NCI-H2081 treated with DMSO at 0.1 percent for 48 hours (cell line): Measurements from ENCODE around the gene AP5B1.

Experiments
- DNase-seq: peaks from one replicate; lab custom pipeline; 2025; lab: John Stamatoyannopoulos, UW

AP5B1 gene, protein sequence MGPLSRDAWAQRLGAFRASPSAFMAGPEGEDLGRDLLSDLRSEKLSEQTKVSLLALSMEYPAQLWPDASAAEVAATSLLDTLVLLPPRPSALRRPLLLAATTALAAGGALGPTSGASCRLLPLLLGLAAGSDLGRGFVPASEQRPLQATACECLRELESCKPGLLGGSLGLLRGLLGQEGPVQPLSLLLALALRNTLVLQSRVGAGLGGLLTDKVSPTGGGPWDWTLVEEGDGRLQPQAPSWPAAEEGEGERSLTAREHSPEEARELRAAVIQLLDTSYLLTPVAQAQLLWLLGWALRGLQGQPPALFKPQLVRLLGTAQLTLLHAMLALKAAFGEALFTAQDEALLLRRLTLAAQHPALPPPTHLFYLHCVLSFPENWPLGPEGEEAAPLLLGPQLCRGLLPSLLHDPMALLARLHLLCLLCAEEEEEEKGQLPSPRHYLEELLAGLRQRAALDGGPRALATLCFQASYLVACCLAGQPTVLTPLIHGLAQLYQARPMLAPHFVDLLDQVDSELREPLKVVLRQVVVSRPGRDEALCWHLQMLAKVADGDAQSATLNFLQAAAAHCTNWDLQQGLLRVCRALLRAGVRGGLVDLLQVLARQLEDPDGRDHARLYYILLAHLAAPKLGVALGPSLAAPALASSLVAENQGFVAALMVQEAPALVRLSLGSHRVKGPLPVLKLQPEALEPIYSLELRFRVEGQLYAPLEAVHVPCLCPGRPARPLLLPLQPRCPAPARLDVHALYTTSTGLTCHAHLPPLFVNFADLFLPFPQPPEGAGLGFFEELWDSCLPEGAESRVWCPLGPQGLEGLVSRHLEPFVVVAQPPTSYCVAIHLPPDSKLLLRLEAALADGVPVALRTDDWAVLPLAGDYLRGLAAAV

DNA sequence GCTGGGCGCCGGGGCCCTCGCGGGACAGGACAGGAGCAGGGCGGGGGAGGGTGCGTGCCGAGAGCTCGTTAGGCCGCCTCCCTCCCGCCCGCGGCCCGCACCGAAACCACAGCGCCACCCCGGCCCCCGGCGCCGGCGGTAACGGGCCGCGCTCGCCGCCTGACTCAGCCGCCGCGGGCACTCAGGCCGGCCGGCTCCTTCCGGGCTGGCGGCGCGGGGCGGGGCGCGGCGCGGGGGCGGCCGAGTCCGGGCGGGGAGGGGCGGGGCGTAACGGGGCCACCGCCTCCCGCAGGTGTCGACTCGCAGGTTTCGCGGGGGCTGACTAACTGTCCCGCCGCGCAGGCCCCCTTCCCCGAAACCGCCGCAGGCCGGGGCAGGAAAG is at the start of gene AP5B1:
TSS of gene AP5B1 (minus strand) at position 207 of the 382 bp plus-strand sequence. CDS start 385 bp downstream, outside the sequence.
- no peak for DNase-seq

DNA sequence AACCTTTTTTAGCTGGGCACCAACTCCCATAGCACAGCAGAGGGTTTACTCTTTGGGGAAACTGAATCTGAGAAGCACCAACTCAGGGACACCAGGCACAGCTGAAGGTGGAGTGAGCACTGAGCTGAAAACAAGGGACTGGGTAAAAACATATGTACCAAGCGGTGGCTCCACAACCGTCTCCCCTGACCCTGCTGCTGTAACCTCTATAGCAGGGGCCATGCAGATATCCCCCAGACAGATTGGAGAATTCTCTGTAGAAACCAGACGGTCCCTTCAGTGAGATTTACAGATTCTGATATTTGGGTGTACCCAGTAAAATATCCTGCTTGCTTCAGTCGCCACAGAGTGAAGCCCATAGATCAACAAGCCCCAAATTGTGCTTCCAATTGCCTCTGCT is 48.7 kb upstream of the AP5B1 start:
- DNase-seq: no peak

GRCh38 chr11:65826984-65827735 is 46.4 kb upstream of the AP5B1 start:
- DNase-seq: no peak

DNA sequence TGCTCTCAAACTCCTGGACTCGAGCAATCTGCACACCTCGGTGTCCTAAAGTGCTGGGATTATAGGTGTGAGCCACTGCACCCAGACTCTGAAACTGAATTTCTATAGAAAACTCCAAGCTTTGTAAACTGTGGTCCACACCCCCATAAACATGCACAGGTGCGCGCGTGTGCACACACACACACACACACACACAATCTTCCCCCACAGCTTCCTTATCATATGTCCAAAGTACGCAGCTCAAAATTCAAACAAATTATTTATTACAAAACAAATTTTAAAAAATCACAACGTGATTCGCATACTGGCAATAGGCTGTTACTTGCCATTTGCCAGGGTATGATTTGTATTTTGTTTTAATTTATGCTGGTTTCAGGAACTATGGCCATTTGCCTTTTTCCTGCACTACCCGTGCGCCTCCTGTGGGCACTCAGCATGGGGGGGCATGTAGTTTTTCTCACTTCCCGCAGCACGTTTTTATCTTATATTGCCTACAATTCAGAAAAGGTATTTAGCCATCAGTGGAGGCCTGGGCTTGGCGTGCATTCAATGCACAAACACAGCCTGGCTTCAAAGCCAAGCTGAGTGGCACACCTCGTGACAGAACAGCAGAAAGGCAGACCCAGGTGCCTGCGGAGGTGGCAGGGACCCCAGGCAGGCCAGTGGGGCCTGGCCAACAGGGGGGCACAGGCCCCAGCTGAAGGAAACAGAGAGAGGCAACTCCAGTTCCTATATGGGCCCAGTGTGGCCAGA is 42.2 kb upstream of the AP5B1 start:
- DNase-seq: peak; percentile 40

GRCh38 chr11:65821107-65821506 is 40.3 kb upstream of the AP5B1 start:
- DNase-seq: peak; percentile 36

GRCh38 chr11:65817835-65818680 is 37.3 kb upstream of the AP5B1 start:
- peak; percentile 33 for DNase-seq

GRCh38 chr11:65817312-65817834 is 36.6 kb upstream of the AP5B1 start:
- no peak for DNase-seq

DNA sequence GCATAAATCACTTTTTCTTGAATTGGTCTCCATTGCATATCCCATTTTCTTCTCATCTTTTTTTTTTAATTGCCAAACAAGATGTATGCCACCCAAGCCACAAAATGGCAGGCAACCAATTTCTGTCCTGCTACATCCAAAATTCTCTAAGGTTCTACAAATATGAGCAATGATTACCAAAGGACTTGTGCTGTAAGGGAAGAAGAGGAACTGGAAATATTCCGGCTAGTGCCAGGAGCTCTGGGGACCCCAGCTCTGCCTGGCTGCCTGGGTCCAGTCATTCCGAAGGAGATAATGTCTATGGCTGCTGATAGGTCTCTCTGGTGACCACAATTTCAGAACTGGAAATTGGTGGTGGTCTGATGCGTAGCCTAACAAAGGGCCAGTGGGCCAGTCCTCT is 35.9 kb upstream of the AP5B1 start:
- DNase-seq: no peak

GRCh38 chr11:65814986-65815565 is 34.3 kb upstream of the AP5B1 start:
- DNase-seq: no peak

- no peak for DNase-seq
These were observed 33.6 kb upstream of the AP5B1 start for GRCh38 chr11:65814131-65814985.

DNA sequence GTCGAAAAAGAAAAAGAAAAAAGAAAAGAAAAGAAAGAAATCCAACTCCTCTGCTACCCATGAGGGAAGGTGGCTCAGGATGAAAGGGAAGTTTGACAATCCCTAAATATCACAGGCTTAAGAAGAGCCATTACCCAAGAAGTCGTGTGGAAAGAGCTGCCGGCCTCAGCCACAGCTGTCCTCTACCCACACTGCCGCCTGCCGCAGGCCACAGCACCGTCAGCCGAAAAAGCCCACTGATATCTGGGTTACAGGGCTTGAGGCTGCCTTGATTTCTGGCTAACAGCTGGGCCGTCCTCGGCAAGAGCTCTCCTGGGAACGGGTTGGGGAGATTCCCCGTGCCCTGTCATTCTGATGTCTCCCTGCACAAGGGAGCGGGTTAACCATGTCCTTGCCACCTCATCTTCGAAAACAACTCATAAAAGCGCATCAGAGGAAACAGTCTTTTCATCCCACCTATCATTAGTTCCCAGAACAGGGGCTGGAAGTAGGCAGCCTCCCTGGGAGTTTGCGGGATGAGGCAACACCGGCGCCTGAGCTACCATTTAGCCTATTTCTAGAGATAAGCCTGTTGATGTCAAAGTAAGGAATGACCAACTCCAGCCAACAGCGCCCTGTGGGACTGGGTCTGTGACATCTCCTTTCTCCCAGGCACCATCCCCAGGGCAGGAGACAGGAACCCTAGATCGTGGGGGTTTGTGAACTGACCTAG is 31.1 kb upstream of the AP5B1 start:
- DNase-seq: no peak

GRCh38 chr11:65810046-65810868 is 29.5 kb upstream of the AP5B1 start:
- no peak for DNase-seq

DNA sequence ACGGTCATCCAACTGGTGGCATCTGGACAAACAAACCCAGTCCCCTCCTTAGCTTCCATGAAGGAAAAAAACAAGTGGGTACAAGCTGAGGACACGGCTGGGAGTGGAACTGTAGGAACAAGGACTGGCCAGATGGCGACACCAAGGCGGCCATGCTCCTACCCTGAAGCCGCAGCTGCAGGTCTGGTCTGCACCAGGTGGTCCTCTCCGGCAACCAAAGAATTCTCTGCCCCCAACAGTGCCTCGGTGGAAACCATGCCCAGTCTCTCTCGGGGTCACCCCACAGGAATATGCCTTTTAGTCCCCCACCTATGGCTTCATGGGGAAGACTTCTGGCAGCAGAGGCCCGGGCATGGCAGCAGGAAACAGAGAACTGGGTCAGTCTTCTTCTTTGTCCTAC is 28.7 kb upstream of the AP5B1 start:
- DNase-seq: no peak

DNA sequence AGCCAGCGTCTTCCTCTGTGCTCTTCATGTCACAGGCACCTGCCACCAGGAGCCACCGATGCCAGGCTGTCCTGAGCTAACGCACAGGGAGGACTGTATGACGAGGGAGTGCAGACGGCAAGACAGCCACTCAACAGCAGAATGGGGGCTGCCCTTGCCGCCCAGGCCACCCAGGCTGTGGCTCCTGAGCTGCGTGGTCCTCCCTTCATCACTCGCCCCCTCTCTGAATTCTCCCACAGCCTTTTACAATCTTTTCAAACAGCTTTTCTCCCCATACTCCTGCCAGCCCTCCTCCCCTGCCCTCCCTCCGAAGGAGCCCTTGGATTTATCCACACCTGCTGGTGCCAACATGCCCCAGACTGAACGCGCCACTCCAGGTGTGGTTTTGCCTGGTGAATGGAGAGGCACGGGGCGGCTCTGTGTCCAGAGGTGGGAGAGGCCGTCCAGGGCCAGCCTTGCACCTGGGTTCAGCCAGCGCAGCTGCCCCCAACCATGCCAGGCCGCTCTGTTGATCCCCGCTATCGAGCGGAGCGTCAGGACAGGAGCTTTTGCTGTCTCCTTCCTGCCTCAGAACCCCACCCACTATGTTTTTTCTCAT is 28.1 kb upstream of the AP5B1 start:
- no peak for DNase-seq

GRCh38 chr11:65806979-65807378 is 26.2 kb upstream of the AP5B1 start:
- DNase-seq: no peak

GRCh38 chr11:65803797-65804492 is 23.2 kb upstream of the AP5B1 start:
- DNase-seq: no peak
